Suprapubic skin (tissue), 4 donors: ENCODE data around the gene FKBP8. TPM values are rescaled to one million over a fixed set of nuclear protein-coding genes. Genes with fewer than 3 reads are reported as not detected.
A peak's percentile ranks its signal among the peaks of the same experiment; 100 is the strongest.

ENCODE experiments used
- DNase-seq, 2 donors: peaks; one replicate each; pipeline ENCODE4 v3.0.0-alpha.2; 2019; ENCODE audit warnings: low spot score in 2 of 2
- H3K27ac ChIP-seq: fragments of 200-600 bp; sonication (generic); one replicate; pipeline ENCODE4 v1.5.1; 2019
- H3K27me3 ChIP-seq: fragments of 200-600 bp; sonication (generic); one replicate; pipeline ENCODE4 v1.5.1; 2019
- H3K36me3 ChIP-seq: fragments of 200-600 bp; sonication (generic); one replicate; pipeline ENCODE4 v1.5.1; 2019
- H3K4me1 ChIP-seq: fragments of 200-600 bp; sonication (generic); one replicate; pipeline ENCODE4 v1.5.1; 2019
- H3K4me3 ChIP-seq: fragments of 200-600 bp; sonication (generic); one replicate; pipeline ENCODE4 v1.5.1; 2019; ENCODE audit warnings: mild to moderate bottlenecking
- H3K9me3 ChIP-seq: fragments of 200-600 bp; sonication (generic); one replicate; pipeline ENCODE4 v1.5.1; 2019
- EP300 ChIP-seq: sonication (generic); formaldehyde crosslinking; IDR thresholded peaks from one replicate; pipeline ENCODE4 v1.6.1; 2017; ENCODE audit warnings: antibody characterized with exemption
- POLR2A ChIP-seq, 2 donors: fragments of 450-650 bp; IDR thresholded peaks; one replicate each; pipeline ENCODE4 v1.6.1; 2017; ENCODE audit warnings: antibody characterized with exemption in 2 of 2, mild to moderate bottlenecking in 2 of 2, moderate library complexity in 2 of 2
- POLR2AphosphoS5 ChIP-seq, 3 donors: sonication (generic); formaldehyde crosslinking; IDR thresholded peaks; one replicate each; pipeline ENCODE4 v1.6.1; 2017; ENCODE audit warnings: antibody characterized with exemption in 3 of 3
- WGBS: methylation state at CpG from one replicate; pipeline ENCODE4 v1.1.5; 2018; 5-methylcytosine and 5-hydroxymethylcytosine counted together
- total RNA-seq, 4 donors: library from RNA; depleted of rRNA; stranded (reverse); fragments of >200 nt; gene quantifications; one replicate each; pipeline ENCODE4 v1.1.0, GENCODE V29; 2016
- TF ChIP-seq, protein P1 (sequence below), 2 donors: fragments of 200-600 bp in 1 of 2; fragments of 450-650 bp in 1 of 2; sonication (generic) in 1 of 2; IDR thresholded peaks; one replicate each; pipeline ENCODE4 v1.5.1; 2016 to 2019; ENCODE audit warnings: antibody characterized with exemption in 2 of 2, mild to moderate bottlenecking in 1 of 2, moderate library complexity in 1 of 2

The FKBP8 gene
- total RNA-seq, 4 donors from 2014 or later, result 194 to 217 (median 203) TPM

DNA sequence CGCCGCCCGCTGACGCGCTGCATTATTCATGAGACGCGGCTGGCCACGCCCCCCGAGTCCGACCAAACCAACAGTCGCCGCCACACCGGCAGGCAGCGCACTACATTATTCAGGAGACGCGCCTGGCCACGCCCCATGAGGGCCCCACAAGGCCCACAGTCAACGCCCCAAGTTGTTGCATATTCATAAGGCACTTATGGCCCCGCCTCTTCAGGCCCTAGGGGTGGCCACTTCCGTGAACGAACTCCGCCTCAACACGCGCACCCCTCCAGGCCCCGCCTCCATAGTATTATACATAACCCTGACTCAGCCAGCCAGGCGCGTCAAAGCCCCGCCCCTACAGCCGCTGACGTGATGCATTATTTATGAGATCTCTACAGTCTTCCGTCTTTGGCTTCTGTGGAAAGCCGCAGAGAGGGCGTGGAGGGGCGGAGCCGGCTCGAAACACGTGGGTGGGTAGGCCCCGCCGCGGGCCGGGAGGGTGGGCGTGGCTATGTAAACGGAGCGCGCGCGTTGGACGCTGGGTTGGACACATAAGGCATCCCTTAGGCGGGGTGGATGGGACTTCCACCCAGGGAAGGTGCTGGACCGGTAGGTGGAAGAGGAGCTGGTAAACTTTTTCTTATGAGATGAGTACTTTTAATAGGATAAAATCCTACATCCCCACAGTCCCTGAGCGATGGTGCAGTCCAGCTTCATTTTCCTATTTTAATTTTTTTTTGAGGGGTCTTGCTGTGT is 21.1 kb downstream of the FKBP8 start:
- H3K9me3 ChIP-seq, result no peaks in the 10 kb centered on the region
- no peaks in the 10 kb centered on the region for H3K27me3 ChIP-seq
- TF ChIP-seq EP300, result no peak
- no peak for TF ChIP-seq POLR2AphosphoS5 (IDR thresholded peaks at IDR 0.05)
- no peak for TF ChIP-seq POLR2A (IDR thresholded peaks at IDR 0.05)
- TF ChIP-seq, protein P1, sequence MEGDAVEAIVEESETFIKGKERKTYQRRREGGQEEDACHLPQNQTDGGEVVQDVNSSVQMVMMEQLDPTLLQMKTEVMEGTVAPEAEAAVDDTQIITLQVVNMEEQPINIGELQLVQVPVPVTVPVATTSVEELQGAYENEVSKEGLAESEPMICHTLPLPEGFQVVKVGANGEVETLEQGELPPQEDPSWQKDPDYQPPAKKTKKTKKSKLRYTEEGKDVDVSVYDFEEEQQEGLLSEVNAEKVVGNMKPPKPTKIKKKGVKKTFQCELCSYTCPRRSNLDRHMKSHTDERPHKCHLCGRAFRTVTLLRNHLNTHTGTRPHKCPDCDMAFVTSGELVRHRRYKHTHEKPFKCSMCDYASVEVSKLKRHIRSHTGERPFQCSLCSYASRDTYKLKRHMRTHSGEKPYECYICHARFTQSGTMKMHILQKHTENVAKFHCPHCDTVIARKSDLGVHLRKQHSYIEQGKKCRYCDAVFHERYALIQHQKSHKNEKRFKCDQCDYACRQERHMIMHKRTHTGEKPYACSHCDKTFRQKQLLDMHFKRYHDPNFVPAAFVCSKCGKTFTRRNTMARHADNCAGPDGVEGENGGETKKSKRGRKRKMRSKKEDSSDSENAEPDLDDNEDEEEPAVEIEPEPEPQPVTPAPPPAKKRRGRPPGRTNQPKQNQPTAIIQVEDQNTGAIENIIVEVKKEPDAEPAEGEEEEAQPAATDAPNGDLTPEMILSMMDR (IDR thresholded peaks at IDR 0.05), result peak in 1 of 2 donors; percentile 24
- peak overlapping the region; percentile 100 for H3K4me3 ChIP-seq
- no peaks in the 10 kb centered on the region for H3K36me3 ChIP-seq
- 5% methylated on average over 24 of the region's 51 CpGs for WGBS
- H3K4me1 ChIP-seq, result peaks cover 30% of the 10 kb centered on the region
- DNase-seq, result peak; percentile 100
- peak overlapping the region; percentile 99 for H3K27ac ChIP-seq

DNA sequence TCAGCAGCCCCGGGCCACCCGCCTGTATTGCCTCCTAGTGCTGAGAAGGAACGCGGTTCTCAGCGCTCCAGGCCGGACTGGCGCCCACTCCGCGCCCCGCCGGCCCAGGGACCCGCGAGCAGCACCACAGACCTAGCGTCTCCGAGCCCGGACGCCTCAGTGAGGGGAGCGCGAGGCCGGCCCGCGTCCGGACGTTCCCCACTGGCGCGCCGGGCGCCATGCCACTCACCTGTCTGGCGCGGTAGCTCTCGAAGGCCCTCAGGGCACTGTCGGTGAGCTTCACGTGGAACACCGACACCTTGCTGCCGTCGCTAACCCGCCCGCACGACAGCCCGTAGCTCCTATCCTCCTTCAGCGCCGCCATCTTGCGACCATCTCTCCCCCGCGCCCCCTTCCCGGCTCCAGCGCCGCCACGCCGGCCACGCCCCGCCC is 21.7 kb downstream of the FKBP8 start, which contains the start of gene ELL:
Gene ELL (minus strand): TSS at position 379 of the 432 bp plus-strand sequence. CDS start 15 bp downstream, at position 364.
- Histone ChIP-seq H3K4me3 (peak within 1 kb of the TSS; percentile 100), H3K9me3 (no peaks in the 10 kb centered on the region), H3K4me1 (peaks cover 36% of the 10 kb centered on the region), H3K27ac (peak within 1 kb of the TSS; percentile 99), H3K36me3 (no peaks in the 10 kb centered on the region), H3K27me3 (no peaks in the 10 kb centered on the region)
- WGBS, result 2% methylated on average over 20 of the region's 52 CpGs
- no peak for DNase-seq
- TF ChIP-seq POLR2A (IDR thresholded peaks at IDR 0.05), result peak; percentile 79 to 94
- TF ChIP-seq EP300, result no peak
- TF ChIP-seq, protein P1 (IDR thresholded peaks at IDR 0.05), result no peak
- TF ChIP-seq POLR2AphosphoS5 (IDR thresholded peaks at IDR 0.05), result peak in 2 of 3 donors; percentile 66 to 81

DNA sequence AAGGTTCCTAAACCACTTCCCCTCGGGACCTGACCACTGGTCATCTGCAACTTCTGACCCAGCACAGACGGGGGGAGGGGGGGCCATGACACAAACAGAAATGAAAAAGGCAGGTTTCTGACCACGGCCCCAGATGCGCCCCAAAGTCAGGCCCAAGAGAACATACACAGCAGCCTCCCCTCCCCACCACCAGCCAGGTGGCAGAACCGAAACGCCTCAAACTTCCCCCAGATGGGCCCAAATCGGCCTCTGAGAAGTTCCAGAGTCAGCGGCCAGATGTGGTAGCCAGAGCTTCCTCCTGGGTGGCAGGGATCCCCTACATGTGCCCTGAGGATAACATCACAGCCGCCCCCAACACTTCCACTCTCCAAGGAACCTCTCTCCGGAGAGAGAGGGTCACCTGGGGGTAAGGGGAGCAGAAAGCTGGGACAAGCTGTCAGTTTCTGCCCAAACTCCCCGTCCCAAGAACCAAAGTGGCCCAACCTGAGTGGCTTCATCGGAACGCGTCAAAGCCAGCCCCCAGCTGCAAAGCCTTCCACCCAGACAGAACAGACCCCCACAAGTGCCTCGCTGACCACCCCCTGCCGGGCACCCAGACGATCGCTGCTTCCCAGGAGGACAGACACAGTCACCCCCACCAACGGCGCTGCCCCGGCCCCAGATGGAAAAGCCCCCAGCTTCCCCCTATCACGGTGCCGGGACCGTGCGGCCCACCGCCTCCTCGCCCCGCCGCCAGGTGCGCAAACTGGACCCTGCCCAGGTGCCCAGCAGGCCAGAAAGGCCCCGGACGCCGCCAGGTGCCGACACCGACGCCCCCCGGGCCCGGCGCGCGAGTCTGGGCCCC is 22.3 kb downstream of the FKBP8 start:
- no peaks in the 10 kb centered on the region for H3K36me3 ChIP-seq
- peak overlapping the region; percentile 99 for H3K27ac ChIP-seq
- H3K9me3 ChIP-seq, result no peaks in the 10 kb centered on the region
- no peaks in the 10 kb centered on the region for H3K27me3 ChIP-seq
- H3K4me3 ChIP-seq, result peak overlapping the region; percentile 100
- whole genome bisulfite sequencing, result 0% methylated on average over 32 of the region's 41 CpGs
- peak in 1 of 2 donors; percentile 84 for DNase-seq
- H3K4me1 ChIP-seq, result peaks cover 42% of the 10 kb centered on the region
- TF ChIP-seq, protein P1 (IDR thresholded peaks at IDR 0.05), result no peak
- TF ChIP-seq POLR2A (IDR thresholded peaks at IDR 0.05), result peak in 1 of 2 donors; percentile 13
- TF ChIP-seq POLR2AphosphoS5 (IDR thresholded peaks at IDR 0.05), result no peak
- TF ChIP-seq EP300, result no peak

DNA sequence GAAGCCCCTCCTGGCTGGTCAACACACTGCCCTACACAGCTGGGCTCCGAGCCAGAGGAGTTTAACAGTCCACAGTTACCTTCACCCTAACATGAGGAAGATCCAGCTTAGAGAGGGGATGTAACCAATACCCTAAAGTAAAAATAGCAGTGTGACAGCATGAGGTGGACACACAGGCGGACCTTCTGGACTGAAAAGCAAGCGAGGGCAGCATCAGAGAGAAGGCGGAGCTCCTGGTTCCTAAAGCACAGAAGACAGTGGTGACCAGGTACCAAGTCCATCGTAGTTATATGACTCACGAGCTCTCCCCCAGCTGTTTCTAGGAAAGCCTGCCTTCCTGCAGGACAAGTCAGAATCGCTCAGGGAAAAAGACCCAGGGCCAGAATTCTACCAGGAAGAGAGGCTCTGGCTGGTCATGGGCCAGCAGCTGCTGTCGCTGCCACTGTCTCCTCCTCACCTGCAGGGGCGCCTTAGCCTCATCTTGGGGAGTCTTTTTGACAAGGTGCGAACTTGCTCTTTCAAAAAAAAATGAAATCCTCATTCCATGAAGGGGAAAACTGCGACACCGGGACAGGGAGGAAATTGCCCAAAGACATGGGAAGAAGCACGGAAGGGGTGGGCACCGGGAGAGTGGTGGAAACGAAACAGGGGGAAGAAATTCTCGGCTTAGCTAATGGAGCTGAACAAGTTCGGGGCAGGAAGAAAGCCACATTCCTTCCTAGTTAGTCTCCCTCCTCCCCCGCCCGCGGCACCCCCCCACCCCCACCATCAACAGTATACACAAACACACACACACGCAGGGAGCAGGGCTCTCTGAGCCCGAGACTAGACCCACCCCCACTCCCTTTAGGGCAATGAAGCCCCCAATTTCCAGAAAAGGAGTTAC is 23.2 kb downstream of the FKBP8 start:
- peak in 1 of 2 donors; percentile 85 for DNase-seq
- Histone ChIP-seq H3K27ac (peak overlapping the region; percentile 99), H3K4me3 (peak overlapping the region; percentile 100), H3K36me3 (no peaks in the 10 kb centered on the region), H3K9me3 (no peaks in the 10 kb centered on the region), H3K4me1 (peaks cover 51% of the 10 kb centered on the region), H3K27me3 (no peaks in the 10 kb centered on the region)
- WGBS, result 8% methylated on average over 19 of the region's 22 CpGs
- TF ChIP-seq, protein P1 (IDR thresholded peaks at IDR 0.05), result peak; percentile 52 to 71
- TF ChIP-seq POLR2A (IDR thresholded peaks at IDR 0.05), result no peak
- peak in 1 of 3 donors; percentile 61 for TF ChIP-seq POLR2AphosphoS5 (IDR thresholded peaks at IDR 0.05)
